GM18517 (cell line): ENCODE data around the gene BTRC.
"Not testable (repeated sequence)": the region's sequence is repeated elsewhere in the genome, so short reads cannot be mapped to it uniquely, and the experiment has no call there.

Experiments used
- ATAC-seq: cut with Tn5 transposase; IDR thresholded peaks from one replicate; pipeline ENCODE4 v1.9.1; 2021; ENCODE audit warnings: mild to moderate bottlenecking, moderate library complexity; ENCODE audit not compliant: unreplicated experiment

Gene BTRC

DNA sequence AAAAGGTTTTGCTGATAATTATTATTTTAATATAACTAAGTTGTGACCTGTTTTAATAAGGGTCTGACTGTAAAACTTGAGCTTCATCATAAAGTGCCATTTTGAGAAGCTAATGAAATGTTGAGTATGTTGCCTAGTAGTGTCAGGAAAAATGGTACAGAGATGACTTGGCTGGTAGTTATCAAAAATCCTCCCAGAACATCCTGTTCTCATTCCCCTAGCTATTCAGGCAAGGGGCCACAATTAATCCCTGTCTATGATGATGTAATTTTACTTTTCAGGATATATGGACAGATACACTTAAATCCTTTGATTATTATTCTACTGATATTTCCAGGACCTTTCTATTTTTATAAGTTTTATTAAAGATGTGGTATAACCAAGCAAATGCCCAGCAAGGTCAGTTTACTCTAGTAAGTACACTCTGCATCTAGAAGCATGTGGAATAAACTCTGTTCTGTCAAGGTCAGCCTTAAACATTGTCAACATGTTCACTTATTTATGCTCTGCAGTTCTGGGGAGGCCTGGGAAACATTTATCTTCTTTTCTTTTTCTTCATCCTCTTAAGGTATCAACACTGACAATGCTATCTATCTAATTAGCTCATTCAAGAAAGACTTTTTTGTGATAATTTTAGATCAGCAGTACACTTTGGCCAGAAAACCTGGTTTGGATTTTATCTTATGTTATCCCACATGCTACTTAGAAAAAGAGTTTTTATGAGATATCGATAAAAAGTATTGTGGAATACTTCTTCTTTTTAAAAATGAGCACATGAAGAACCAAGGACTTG, 32.1 kb downstream of the BTRC start:
- ATAC-seq = no peak

DNA sequence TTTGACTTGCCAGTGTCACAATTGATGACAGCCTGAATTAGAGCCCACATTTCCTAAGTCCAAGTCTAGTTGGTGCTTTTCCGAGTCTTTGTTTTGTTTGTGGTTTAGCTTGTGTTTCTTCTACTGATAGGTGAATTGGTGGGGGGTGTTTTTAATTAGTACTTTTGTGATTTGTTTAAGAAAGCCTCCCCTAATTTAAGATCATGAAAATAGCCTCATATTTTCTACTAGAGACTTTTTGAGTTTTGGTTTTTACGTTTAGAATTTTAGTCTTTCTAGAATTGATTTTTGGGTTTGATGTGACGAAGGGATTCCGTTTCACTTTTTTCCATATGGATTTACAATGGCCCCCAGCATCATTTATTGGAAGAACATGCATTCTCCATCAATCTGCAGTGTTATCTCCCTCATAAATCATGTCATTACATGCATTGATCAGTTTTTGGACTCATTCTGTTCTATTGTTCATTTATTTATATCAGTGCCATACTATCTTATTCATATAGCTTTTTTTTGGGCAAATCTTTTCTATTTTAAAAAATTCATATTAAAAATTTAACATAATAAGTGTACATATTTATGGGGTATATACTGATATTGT, 32.8 kb downstream of the BTRC start:
- no peak for ATAC-seq

DNA sequence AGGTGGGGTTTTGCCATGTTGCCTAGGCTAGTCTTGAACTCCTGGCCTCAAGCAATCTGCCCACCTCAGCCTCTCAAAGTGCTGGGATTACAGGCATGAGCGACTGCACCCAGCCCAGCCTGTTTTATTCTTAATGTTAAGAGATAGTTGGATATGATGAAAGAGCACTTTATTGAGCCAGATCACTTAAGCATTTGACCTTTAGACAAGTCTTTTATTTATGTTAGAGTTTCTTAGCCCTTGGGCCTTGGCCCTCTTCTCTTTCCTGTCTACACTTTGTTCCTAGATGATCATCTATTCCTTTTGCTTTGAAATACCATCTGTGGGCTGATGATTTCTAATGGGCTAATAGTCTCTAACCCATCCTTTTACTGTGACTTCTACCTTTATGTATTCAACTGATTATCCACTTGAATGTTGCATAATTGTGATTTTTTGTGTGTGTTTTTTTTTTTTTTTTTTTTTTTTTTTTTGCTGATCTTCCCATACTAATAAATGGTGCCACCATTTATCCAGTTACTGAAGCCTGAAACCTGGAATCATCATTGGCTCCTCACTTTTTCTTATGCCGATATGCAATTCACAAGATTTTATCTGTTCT, 34.8 kb downstream of the BTRC start:
- no peak for ATAC-seq

DNA sequence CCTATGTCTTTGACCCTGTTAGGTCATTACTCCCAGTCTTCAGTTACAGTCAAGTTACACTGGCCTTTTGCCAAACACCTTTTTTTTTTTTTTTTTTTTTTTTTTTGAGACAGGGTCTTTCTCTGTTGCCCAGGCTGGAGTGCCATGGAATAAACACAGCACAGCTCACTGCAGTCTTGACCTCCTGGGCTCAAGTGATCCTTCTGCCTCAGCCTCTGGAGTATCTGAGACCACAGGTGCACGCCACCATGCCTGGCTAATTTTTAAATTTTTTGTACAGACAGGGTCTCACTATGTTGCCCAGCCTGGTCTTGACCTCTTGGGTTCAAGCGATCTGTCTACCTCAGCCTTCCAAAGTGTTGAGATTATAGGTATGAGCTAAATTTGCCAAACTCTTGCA, 35.6 kb downstream of the BTRC start:
- not testable (repeated sequence) for ATAC-seq

DNA sequence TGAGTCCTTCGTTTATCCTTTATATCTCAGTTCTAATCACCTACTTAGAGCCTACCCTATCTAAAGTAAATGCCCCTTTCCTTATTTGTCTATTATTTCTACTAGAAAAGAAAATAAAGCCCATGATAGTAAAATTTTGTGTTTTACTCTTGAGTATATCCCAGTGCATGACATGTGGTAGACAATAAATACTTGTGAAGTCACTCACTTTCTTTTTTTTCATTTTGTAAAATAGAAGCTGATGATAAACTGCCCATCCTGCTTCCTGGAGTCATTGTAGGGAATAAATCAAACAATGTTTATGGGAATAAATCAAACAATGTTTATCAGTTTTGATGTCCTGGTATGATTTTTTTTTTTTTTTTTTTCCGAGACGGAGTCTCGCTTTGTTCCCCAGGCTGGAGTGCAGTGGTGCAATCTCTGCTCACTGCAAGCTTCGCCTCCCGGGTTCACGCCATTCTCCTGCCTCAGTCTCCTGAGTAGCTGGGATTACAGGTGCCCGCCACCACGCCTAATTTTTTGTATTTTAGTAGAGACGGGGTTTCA, 36.1 kb downstream of the BTRC start:
- ATAC-seq = no peak

DNA sequence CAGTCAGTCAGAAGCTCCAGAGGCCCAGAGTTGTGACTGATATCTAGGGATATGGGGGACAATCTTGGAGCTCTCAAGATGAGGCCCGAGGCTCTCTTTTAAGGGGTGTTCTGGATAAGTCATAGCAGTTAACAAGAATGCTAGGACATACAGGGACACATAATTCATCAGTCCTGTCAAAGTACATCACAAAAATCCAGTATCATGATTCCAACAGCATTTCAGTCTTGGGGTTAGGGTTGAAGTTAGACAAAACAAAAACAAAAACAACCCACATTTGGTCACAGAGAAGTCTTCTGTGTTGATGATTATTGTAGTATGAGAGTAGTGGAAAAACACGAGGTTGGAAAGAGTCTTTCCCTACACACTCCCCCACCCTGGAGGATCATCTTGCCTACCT, 39.4 kb downstream of the BTRC start:
- no peak for ATAC-seq

DNA sequence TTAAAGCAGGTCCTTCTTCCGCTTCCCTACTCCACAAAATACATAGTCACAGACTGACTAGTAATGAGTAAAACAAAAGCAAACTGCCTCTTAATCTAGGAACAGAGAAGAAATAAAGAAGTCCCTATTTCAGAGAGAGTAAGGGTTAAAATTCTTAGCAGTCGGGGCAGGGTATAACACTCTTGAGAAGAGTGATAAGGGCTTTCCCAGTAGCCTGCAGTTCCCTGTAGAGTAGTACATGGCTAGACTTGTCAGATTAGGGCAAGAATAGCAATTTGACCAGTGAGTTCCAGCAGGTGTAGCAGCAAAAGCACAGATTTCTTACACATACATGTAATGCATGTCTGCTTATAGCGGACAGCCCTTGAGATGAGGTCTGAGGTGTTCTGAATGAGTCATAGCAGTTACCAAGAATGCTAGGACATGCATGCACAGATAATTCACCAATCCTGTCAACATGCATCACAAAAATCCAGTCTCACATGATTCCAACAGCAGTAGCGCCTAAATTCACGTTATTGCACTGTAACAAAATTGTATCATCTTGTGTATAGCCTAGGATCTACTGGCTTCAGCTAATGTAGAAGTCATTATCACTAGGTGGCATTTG, 40.7 kb downstream of the BTRC start:
- no peak for ATAC-seq

DNA sequence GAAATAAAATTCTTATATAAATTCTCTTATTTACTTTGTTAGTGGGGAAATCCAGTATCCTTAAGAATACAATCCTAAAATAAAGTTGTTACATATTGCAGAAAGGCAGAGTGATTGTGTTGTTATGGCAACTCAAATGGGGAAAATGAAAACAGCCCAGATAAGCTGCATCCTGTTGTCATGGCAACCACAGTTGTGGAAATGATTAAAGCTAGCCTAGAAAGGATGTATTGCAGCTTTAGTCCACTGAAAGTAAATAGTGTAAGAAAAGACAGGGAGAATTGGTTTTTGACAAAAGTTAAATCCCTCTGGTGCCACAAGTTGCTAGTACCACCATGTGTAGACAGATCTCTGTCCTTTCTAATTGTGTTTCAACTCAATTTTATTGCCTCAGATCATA, 43.2 kb downstream of the BTRC start:
- no peak for ATAC-seq

DNA sequence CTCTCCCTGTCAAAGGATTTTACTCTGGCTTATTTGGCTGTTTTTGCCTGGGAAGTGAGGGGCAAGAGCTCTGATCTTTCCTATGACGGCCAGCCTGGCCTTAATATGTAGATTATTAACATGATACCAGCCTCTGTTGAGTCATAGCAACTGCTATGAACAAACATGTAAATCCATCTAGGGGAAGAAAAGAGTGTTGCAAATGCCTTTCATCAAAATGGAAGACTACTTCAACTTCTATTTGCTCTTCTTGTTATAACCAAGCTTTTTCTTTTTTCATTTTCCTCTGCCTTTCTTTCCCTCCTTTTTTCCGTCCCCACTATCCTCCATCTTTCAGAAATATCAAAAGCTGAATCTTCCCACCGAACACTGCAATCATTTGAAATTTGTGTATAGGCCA, 46.6 kb downstream of the BTRC start:
- no peak for ATAC-seq

DNA sequence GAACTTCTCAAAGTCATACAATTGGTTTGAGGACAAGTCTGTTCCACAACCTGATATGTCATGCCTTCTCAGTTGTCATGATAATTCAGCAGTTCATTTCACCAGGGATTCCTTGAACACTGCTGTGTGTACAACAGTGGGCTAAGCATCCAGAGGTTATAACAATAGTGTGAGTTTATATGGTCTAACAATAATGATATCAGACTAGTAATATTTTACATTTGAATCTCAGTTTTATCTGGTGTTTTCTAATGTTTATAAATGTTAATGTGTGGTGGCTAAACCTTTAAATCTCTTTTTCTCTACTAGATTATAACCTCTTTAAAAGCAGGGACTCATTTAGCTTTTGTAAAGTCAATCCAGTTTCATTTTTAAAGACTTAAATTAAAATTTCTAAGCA, 48.7 kb downstream of the BTRC start:
- no peak for ATAC-seq

DNA sequence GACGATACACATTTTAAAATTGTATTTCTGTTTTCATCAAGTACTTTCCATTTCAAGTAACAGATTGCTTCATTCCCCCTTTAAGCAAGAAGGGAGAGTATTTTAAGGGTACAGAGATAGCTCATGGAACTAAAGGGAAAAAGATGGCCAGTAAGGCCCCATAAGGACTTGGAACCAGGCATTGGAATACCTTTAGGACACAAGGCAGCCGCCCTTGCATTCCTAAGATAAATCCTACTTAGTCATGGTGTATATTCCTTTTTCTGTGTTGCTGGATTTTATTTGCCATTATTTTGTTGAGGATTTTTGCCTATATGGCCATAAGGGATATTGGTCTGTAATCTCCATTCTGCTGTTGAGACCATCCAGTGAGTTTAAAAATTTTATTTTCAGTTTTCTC, 49.2 kb downstream of the BTRC start:
- no peak for ATAC-seq

DNA sequence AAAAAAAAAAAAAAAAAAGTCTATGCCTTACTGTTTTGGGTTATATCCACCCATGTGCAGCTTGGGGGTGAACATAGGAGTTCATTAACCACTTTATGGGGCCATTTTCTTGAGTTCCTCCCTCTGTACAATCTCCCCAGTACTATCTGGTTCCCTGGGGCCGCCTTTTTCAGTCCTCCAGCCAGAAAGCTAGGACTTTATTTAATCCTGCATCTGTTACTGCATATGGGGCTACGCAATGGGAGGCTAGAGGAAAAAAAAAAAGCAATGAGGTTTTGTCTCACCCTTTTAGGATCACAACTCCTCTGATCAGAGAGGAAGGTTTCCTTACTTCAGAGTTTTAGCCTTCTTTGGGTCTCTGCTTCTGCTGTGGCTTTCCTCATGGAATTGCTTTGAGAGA, 51.0 kb downstream of the BTRC start:
- ATAC-seq = no peak

DNA sequence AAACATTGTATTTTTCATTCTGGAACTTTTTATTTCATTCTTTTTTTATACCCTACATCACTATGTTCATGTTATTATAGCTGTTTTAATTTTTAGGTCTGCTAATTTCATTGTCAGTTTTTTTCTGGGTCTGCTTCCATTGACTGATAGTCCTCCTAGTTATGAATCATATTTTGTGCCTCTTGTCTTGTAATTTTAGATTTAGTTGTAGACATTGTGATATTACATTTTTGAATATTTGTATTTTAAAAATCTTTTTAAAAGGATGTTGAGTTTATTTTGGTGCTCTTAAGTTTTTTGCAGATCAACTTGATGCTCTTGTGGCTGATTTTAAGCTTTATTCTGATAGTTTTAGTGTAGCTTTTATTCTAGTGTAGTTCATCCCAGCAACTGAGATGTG, 57.6 kb downstream of the BTRC start:
- no peak for ATAC-seq

DNA sequence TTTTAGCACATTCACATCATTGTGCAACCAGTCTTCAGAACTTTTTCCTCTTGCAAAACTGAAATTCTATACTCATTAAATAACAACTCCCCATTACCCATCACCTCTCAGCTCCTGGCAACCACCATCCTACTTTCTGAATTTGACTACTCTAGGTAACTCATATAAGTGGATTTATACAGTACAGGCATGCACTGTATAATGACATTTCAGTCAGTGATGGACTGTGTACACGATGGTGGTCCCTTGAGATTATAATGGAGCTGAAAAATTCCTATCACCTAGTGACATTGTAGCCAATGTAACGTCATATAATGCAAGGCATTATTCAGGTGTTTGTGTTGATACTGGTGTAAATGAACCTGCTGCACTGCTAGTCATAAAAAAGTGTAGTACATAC, 60.1 kb downstream of the BTRC start:
- ATAC-seq = no peak

DNA sequence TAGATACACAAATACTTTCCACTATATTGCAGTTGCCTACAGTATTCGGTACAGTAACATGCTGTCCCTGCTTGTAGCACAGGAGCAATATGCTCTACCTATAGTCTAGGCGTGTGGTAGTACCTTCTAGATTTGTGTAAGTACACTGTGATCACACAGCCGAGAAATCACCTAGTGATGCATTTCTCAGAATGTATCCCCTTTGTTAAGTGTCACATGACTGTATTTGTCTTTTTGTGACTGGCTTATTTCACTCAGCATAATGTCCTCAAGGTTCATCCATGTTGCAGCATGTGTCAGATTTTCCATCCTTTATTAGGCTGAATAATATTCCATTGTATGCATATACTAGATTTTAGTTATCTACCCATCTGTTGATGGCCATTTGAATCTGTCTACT, 61.9 kb downstream of the BTRC start:
- ATAC-seq = no peak

DNA sequence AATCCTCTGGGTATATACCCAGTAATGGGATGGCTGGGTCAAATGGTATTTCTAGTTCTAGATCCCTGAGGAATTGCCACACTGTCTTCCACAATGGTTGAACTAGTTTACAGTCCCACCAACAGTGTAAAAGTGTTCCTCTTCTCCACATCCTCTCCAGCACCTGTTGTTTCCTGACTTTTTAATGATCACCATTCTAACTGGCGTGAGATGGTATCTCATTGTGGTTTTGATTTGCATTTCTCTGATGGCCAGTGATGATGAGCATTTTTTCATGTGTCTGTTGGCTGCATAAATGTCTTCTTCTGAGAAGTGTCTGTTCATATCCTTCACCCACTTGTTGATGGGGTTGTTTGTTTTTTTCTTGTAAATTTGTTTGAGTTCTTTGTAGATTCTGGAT, 68.0 kb downstream of the BTRC start:
- not testable (repeated sequence) for ATAC-seq

DNA sequence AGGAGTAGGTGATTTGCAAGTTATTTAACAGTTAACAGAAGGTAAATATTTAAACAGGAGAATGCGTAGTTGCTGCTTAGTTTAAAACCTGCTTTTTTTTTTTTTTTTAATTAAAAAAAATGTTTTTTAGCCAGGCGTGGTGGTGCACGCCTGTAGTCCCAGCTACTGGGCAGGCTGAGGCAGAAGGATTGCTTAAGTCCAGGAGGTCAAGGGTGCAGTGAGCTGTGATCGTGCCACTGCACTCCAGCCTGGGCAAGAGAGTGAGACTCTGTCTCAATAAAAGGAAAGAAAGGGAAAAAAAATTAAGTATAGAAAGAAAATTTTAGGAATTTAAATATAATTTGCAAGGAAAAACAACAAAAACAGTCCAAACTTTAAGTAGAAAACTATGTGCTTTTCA, 71.6 kb downstream of the BTRC start:
- no peak for ATAC-seq

DNA sequence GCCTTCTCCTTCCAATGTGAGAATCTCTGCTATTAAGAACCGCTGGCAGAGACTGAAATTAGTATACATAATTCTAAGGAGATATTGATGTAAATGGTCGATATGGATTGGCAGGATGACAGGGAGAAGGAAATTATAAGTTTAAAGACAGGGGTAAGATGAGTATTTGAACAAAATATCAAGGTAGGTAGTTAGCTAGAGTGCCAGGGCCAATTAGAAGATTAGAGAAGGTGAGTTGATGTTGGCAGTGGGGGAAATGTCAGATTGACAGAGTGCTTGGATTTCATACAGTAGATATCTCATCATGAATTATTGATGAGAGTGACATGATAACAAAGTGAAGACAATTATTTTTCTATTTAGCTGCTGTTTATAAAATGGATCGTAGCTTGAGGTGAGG, 74.1 kb downstream of the BTRC start:
- no peak for ATAC-seq

DNA sequence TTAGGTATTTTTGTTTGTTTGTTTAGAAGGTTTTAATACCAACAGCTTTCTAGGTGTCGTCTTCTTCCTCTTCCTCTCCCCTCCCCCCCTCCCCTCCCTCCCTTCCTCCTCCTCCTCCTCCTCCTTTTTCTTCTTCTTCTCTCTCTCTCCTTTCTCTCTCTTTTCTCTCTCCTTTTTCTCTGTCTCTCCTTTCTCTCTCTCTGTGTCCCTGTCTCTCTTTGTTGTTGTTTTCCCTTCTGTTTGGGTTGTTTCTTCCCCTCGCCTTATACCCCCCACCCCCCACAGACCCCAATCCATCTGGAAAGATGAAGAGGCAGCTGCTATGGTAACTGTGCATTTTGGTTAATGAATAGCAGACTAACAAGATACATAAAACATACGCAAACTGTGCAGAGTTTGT, 75.5 kb downstream of the BTRC start:
- no peak for ATAC-seq

DNA sequence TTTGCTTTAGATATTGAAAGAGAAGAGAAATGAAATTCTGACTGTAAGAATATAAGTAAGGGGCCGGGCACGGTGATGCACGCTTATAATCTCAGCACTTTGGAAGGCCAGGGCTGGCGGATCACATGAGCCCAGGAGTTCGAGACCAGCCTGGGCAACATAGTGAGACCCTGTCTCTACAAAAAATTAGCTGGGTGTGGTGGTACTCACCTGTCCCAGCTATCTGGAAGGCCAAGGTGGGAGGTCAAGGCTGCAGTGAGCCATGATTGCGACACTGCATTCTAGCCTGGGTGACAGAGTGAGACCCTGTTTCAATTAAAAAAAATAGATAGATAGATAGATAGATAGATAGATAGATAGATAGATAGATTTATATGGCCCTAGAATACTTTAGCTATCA, 82.3 kb downstream of the BTRC start:
- ATAC-seq = no peak

DNA sequence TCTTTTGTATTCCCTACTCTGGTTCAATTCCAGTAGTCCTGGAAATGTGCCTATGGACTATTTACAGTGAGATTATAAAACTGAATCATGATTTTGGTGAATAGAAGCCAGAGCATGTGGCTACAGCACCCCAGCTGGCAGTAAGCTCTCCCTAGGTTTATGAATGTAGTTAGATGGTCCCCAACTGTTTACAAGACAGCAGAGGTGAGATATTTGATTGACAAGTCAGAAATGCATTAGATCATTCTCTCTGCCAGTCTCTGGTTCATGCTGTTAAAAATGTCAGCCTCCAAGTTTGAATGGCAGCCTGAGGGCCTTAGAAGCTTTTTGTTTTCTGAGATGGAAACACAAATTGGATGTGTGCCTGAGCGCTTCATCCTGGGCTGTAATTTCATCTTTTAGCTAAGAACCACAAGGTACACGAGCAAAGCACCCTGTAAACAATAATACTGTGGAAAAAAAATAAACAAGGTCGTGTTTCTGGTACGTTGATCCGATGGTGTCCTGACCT, 85.0 kb downstream of the BTRC start:
- ATAC-seq = no peak
